ENCODE measurements around the gene HOXD4. TPM values are rescaled to one million over a fixed set of nuclear protein-coding genes. Genes with fewer than 3 reads are reported as not detected.

HOXD4 gene
- total and polyA plus RNA-seq, 10 of the 15 experiments (the other 5 are each of a cell fraction or from before 2014, with no cell fraction given) = 0.07 TPM; not detected in 9

DNA sequence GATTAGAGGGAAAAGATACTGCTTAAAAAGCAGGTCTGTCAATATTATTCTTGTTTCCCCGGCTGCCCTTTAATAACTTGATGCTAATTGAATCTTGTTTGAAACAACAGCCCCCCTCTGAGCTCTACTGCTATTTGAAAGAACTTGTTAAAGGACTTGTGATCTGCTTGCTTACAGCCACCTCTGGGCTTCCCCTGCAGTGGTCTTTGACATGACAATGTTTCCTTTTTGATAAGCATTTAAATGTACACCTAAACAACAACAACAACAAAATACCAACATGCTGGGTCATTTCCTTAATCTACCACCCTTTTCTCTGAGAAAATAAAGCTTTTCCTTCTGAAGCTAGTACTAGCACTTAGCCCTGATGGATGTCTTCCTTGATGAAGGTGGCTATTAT, 41.0 kb downstream of the HOXD4 start:
- ATAC-seq = no peak
- Histone ChIP-seq H3K27me3 (replicated peaks in 1 of 2; ENCODE audit: control insufficient read depth in 2 of 2, insufficient read depth in 2 of 2, low read length in 1 of 2) (peaks cover 2 to 23% of the 10 kb centered on the region in 2 experiments), H3K9ac (ENCODE audit: control insufficient read depth, insufficient read depth, low read length) (no peak overlapping the region), H3K9me3 (replicated peaks; ENCODE audit: control insufficient read depth, insufficient read depth, low read length) (no peaks in the 10 kb centered on the region; the same call in 2 of the 3 replicates), H3K36me3 (ENCODE audit: control insufficient read depth in 2 of 2, insufficient read depth in 2 of 2, low read length in 1 of 2) (no peaks in the 10 kb centered on the region), H3K79me2 (ENCODE audit: control insufficient read depth, insufficient read depth, low read length) (no peaks in the 10 kb centered on the region), H4K20me1 (ENCODE audit: control insufficient read depth, insufficient read depth) (no peaks in the 10 kb centered on the region), H3K27ac (ENCODE audit: control insufficient read depth, insufficient read depth) (no peak overlapping the region), H3K4me1 (ENCODE audit: control insufficient read depth, insufficient read depth, low read length) (no peaks in the 10 kb centered on the region), H3K4me3 (no peak overlapping the region), H2AFZ (ENCODE audit: control insufficient read depth, low read depth, low read length) (no peak overlapping the region), H3K4me2 (ENCODE audit: control insufficient read depth, insufficient read depth) (no peak overlapping the region)
- ChIA-PET POLR2A (no interaction called here), RAD21 (ENCODE audit: unreplicated experiment) (no interaction called here), SMC1A (ENCODE audit: uncharacterized antibody, unreplicated experiment) (interaction anchor here (1.2 kb wide), 1 partner anchor 262 kb away, joined by 5 read pairs; no protein-coding TSS in a partner anchor), CTCF (interaction anchor here (0.9 kb wide), 1 partner anchor 956 kb away, joined by 4 read pairs; no protein-coding TSS in a partner anchor)
- TF ChIP-seq RUNX3 (IDR thresholded peaks at IDR 0.05; ENCODE audit: low read length) = no peak
- no peak for TF ChIP-seq SMAD1 (IDR thresholded peaks at IDR 0.05; ENCODE audit: low read depth, partially characterized antibody)
- no peak for TF ChIP-seq MEF2A (IDR thresholded peaks at IDR 0.05; ENCODE audit: insufficient read depth, low read depth, low read length)
- TF ChIP-seq EED (IDR thresholded peaks at IDR 0.05; ENCODE audit: low read depth) = no peak
- no peak for TF ChIP-seq ZBTB11 (CRISPR knock-in tag; IDR thresholded peaks at IDR 0.05)
- no peak for TF ChIP-seq TBL1XR1 (IDR thresholded peaks at IDR 0.05; ENCODE audit: low read depth, low read length)
- no peak for TF ChIP-seq ZNF592 (IDR thresholded peaks at IDR 0.05)
- no peak for TF ChIP-seq ZZZ3 (IDR thresholded peaks at IDR 0.05; ENCODE audit: control insufficient read depth, insufficient read length, low read depth)
- no peak for TF ChIP-seq IKZF1 (conservative IDR thresholded peaks at IDR 0.05)
- TF ChIP-seq SPI1 (IDR thresholded peaks at IDR 0.05; ENCODE audit: borderline replicate concordance, insufficient read depth, low read depth, low read length) = no peak
- no peak for TF ChIP-seq MLLT1 (IDR thresholded peaks at IDR 0.05)
- no peak for TF ChIP-seq SMC3 (IDR thresholded peaks at IDR 0.05; ENCODE audit: borderline replicate concordance, low read length)
- TF ChIP-seq SMAD5 (IDR thresholded peaks at IDR 0.05; ENCODE audit: low read depth) = no peak
- TF ChIP-seq KLF5 (IDR thresholded peaks at IDR 0.05; ENCODE audit: partially characterized antibody) = no peak
- WGBS (ENCODE audit: insufficient coverage, insufficient replicate concordance, low lambda C conversion rate, missing lambda C conversion rate) = 0% methylated on average over 1 of the region's 1 CpG
- intact Hi-C loops (cut with micrococcal nuclease; ENCODE audit: unreplicated experiment) = no loop called here
- no peak for DNase-seq (ENCODE audit: low read depth, low spot score)
- no peak for FAIRE-seq
- no TSS peak for BruUV-seq (replicated peaks)
- in situ Hi-C loops (cut with MboI) = no loop called here
